ENCODE measurements around the gene TCFL5.

Gene TCFL5

DNA sequence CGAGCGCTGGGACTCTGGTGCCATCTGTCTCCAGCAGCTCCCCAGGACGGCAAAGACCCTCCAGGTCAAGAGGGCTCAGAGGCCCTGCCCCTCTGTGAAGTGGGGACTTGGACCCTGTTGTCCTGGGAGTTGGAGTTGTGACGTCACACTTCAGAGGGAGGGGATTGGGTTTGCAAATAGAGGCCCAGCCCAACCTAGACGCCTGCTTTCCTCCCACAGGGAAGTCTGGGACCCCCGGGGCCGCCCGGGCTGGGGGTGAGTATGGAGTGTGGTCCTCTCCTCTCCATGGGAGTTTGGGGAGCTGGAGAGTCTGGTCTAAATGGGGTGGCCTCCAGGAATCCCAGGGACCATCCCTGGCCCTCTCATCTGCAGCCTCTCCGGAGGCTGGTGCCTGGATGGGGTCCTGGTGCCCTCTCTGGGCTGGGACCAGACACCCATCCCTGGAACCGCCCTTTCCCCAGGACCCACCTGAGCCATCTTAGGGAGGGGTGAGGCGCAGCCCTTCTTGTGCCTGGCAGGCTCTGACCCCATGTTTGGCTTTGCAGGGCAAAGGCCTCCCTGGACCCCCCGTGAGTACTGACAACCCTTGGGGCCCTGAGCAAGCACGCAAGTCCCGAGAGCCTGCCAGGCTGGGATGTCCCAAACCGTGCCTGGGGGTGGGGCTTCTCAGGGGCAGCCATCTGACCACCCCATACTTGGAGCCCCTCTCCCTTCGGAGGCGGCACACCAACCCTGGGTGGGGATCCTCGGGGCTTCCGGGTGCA lies 40.5 kb downstream of the TCFL5 start:
- no peak for ATAC-seq

DNA sequence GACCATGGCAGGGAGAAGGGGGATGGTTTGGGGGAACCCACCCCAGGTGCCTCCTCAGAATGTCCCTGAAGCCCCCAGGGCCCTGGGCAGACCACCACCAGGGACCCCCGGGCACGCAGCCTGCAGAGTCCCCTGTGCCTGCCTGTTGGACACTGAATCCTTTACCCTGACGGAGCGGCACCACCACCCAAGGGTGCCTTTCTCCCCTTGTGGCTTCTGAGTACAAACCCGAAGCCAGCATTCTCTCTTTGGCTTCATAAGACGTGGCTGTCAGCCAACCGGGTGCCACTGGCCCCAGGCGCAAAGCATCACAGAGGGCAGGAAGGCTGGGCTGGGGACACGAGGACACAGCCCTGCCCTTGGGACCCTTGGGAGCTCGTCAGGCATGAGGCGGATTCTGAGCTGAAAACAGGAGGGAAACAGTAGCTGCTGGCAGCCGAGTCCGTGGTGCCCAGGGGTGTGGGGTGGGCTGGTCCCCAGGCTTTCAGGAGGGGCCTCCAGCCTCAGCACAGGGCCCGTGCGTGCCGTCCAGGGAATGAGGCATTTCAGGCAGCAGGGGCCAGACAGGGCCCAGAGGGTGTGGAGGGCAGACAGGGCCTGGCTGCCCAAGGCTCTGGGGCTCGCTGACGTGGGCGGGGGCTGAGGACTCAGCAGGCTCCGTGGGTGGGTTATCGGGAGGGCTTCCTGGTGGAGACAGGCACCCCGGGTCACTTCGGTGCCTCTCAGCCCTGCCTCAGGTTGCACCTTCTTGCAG lies 41.2 kb downstream of the TCFL5 start:
- ATAC-seq, result no peak

DNA sequence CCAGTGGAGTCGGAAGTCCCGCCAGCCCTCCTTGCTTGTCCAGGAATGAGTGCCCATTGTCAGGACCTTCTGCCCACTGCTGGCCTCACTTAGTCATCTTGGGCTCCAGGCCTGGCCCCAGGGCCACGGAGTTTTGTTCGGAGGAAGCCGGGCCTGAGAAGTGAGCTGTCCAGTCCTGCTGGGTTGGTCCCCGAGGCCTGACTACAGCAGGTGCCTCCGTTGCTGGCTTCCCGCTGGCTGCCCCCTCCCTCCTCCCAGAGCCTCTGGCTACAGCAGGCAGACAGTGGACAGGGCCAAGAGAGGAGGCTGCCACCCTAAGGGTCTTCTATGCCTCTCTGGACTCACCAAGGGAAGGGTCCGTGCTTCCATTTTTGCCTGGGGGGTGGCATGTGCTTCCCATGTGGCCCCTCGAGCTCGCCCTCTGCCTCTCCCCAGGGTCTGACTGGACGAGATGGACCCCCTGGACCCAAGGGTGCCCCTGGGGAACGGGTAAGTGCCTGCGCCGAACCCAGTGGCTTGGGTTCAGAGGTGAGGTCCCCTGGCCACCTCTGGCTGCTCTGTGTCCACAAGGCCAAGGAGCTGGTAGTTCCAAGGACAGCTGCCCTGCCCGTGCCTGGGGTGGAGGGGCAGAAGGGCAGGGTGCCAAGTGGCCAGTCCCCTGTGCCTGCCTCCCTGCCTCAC lies 42.0 kb downstream of the TCFL5 start:
- no peak for ATAC-seq

DNA sequence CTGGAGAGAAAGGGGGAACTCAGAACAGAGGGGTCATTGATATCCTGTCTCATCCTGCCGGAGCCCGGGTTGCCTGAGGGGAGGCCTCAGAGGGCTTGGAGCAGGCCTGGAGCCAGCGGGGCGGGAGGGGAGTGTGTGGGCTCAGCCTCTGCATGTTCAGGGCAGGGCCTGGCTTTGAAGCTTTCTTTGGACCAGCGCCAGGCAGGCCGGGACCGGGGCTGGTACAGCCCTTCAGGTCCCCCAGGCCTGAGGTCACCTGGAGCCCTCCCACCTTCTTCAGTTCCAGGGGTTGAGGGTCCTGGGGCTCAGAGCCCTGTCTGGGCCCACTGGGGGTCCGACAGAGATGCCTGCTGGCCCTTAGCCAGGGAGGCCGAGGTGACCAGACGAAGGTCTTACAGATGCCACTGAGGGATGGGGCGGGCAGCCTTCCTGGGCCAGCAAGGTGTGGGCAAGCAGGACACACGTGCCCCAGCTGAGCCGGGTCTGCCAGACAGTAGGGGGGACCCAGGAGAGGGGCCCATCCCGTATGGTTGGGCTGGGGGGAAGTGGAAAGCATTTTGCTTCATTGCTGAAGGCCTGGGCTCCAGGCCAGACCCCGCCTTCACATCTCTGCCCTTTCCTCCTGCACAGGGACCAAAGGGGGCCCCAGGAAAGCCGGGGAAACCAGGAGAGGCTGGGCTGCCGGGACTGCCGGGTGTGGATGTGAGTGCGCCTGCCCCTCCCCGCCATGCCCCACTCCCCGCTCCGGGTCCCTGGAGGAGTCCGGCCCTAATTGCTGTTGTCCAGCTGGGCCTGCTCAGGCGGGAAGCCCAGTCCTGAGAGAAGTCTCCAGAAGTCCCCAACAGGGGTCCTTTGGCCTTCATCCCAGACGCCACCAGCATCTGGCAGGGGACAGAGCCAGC lies 42.8 kb downstream of the TCFL5 start:
- no peak for ATAC-seq

DNA sequence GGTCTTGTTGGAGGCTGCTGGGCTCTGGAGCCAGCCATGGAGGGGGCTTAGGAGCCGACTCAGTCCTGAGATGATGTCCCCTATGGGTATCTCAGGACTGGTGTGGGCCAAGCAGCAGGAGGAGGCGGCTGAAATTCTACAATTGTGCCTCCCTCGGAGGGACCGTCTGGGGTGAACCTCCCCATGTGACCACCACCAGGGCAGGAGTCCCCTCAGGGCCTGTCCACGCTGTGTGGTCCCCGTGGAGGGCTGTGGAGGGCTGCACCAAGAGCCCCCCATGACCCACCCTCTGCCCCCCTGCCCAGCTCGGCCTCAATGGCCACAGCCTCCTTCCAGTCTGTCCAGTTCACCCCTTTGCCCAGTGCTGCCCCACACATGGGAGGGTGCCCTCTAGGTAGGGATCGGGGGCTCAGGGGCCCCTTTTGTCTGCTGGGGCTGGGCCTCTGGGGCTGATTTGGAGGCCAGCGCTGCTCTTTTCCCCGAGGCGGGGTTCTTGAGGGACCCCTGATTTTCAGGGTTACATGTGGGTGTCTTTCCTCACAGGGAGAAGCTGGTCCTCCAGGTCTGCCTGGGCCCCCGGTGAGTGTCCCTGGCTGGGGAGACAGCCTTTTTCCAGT lies 43.5 kb downstream of the TCFL5 start:
- ATAC-seq, result no peak

DNA sequence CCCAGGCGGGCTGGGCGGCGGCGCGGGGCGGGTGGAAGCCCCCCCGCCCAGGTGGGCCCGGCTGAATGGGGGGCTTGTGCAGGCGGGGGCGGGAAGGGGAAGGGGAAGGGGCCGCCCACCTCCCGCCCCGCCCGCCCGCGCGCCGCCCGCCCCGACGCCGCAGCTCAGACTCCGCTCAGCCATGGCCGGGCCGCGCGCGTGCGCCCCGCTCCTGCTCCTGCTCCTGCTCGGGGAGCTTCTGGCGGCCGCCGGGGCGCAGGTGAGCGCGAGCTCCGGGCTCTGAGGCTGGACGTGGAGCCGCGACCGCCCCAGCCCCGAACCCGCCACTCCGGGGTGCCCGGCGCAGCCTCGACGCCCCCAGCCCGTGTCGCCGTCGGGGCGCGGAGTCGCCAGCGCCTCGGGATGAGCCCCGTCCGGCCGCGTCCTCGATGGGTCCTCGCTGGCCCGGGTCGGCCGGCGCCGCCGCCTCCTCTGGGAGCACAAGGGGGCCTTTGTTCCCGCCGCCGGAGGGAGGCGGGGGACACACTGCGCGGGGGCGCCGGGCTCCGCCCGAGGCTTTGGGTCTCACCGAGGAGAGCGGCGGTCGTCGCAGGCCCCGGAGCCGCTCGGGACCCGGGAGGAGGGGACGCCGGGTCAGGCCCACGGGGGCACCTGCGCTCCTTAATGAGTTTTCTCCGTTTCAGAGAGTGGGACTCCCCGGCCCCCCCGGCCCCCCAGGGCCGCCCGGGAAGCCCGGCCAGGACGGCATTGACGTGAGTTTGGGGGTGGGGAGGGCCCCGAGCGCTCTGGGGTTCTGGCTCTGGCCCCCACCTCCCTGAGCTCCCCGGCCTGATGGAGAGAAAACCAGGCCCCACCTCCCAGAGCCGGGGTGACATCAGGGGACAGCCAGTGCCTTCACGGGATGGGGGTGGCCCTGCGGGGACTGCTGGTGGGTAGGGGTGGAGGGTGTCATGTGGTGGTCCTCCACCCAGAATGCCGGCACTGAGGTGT lies 44.4 kb downstream of the TCFL5 start, which contains the start of gene COL9A3:
Gene COL9A3 (plus strand): TSS at position 167 of the 990 bp plus-strand sequence. CDS start 15 bp downstream, at position 182.
- peak; percentile 18 to 29 for ATAC-seq

DNA sequence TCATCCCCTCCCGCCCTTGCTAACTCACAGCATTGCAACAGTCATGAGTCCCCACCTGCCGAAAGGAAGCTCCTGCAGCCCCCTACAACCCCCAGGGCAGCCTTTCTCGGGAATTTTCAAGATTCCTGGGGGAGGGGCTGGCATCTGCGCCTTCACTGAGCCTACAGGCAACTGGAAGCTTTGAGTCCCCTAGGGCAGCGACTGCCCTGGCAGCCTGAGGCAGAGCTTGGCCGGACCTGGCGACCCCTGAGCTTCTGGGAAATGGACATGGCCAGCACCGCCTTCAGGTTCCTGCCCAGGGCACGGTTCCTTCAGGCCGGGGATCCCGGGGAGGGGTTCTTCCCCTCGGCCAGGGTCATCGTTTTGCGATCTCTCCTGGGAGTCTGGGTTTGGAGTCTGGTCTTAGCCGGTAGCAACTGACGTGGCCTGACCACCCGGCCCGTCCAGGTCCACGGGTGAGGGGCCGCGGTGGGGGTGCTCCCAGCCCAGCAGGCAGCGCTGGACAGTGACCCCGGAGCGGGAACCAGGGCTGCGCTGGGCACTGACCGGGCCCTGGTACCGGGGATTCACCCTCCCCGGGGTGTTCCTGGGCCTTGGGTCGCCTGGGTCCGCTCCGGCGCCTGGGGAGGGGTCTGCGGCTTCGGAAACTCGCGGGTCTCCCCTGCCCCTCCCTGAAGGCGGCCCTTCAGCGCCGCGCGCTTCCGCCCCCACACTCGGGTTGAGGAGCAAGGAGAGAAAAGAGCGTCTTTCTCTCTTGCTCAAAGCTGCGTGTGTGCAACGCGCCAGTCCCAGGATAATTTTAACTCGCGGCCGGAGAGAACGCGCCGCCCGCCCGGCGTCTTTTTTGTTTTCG lies 45.4 kb downstream of the TCFL5 start:
- ATAC-seq, result peak; percentile 21 to 22

DNA sequence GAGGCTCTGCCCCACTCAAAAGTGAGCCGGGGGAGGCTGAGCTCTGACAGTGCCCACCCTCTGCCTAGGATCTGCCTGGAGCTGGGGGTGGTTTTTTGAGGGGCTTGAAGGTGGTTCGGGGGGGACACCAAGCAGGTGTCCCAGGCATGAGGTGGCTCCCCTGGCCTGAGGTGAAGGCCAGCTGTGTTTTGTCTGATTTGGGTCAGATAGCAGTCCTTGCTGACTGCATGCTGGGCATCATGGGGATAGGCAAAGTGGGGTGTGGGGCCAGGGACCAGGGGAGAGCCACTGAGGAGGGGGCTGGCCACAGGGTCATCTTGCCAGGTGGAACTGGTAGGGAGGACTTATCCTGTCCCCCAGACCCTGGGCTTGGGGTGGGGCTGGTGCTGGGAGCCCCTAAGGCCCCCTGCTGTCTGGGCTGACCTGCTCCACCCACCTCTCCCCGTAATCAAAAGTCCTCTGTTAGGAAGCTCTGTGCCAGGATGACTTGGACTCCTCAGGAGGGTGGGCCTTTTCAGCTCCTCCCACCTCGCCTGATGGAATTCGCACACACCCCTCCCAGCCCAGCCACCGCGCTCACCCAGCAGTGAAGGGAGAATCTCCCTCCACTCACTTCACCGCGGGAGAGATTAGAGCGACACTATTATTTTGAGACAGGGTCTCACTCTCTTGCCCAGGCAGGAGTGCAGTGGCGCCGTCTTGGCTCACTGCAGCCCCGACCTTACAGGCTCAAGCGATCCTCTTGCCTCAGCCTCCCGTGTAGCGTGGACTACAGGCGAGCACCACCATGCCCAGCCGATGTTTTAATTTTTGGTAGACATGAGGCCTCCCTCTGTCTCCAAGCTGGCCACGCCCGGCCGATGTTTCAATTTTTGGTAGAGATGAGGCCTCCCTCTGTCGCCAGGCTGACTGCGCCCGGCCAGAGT lies 46.3 kb downstream of the TCFL5 start:
- ATAC-seq, result peak in 1 of 2 donors; percentile 22

DNA sequence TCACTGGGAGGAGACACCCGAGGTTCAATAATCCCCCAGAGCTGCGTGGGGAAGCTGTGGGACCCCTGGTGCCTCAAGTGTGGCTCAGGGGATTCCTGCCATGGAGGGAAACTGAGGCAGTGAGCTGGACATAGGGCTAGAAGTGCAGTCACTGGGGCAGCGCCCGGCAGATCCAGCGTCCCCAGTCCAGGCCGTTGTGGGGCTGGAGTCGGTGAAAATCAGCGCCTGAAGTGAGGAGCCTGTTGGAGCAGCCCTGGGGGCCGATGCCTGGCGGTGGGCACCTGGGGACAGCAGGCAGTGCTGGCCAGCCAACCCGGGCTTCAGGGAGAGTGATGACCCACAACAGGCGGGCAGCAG lies 46.9 kb downstream of the TCFL5 start:
- no peak for ATAC-seq

DNA sequence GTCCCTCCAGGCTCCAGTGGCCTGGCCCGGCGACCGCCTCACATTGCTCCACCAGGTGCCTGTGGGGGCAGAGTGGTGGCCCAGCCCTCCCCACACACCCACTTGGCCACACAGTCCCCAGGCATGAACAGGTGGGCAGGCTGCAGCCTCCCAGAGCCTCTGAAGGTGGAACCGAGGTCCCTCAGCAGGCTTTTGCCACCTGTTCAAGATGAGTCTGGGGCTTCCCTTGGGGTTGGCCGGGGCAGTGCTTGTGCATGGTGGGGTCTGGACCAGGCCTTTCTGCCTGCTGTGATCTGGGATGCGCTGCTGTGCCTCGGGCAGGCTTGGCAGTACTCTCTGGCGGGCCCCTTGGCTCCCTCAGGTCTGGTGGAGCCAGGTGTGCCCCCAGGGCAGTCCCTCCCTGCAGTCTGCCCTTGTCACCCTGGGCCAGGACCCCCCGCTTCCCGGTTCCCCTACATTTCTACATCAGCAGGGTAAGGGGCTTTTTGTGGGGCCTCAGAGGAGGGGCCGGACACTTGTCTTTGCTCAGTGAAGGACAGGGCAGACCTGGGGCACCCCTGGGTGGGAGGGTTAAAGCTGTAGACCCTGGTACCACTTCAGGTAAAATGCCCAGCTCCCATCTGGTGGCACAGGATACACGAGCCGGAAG lies 47.4 kb downstream of the TCFL5 start:
- ATAC-seq, result no peak

DNA sequence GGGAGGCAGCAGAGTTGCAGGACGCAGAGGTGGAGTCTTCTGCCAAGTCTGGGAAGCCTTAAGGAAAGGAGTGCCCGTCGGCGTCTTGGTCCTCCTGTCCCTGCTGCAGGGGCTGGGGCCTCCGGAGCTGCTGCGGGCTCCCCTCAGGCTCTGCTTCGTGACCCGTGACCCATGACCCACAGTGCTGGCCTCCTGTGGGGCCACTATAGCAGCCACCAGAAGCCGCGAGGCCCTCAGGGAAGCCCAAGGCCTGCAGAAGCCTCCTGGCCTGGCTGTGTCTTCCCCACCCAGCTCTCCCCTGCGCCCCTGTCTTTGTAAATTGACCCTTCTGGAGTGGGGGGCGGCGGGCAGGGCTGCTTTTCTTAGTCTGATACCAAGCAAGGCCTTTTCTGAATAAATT lies 48.0 kb downstream of the TCFL5 start:
- no peak for ATAC-seq

DNA sequence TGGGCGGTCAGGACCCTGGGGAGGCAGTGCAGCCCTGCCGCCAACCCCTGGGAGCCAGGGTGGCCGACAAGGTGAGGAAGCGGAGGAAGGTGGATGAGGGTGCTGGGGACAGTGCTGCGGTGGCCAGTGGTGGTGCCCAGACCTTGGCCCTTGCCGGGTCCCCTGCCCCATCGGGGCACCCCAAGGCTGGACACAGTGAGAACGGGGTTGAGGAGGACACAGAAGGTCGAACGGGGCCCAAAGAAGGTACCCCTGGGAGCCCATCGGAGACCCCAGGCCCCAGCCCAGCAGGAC lies 48.8 kb downstream of the TCFL5 start:
- ATAC-seq, result no peak

DNA sequence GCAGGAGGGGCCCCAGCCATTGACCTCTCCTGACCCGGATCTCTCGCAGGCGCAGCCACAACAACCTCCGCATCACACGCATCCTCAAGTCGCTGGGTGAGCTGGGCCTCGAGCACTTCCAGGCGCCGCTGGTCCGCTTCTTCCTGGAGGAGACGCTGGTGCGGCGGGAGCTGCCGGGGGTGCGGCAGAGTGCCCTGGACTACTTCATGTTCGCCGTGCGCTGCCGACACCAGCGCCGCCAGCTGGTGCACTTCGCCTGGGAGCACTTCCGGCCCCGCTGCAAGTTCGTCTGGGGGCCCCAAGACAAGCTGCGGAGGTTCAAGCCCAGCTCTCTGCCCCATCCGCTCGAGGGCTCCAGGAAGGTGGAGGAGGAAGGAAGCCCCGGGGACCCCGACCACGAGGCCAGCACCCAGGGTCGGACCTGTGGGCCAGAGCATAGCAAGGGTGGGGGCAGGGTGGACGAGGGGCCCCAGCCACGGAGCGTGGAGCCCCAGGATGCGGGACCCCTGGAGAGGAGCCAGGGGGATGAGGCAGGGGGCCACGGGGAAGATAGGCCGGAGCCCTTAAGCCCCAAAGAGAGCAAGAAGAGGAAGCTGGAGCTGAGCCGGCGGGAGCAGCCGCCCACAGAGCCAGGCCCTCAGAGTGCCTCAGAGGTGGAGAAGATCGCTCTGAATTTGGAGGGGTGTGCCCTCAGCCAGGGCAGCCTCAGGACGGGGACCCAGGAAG lies 49.3 kb downstream of the TCFL5 start:
- no peak for ATAC-seq

DNA sequence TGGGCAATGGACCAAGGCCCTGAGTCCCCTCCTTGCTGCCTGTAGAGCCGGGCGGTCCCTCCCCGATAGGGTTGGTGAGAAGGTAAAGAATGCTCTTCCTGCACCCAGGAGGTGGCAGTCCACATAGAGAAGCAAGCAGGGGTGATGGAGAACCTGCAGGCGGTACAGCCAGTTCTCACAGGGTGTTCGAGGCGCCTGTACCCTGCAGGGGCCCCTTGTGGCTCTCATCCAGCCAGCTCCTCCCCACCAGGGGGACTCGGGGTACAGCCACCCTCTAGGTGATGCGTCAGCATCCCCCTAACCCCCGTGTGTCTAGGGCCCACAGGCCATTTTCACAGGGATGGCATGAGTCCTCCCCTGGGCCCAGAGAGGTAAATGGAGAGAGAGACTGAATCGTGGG lies 49.9 kb downstream of the TCFL5 start:
- no peak for ATAC-seq

DNA sequence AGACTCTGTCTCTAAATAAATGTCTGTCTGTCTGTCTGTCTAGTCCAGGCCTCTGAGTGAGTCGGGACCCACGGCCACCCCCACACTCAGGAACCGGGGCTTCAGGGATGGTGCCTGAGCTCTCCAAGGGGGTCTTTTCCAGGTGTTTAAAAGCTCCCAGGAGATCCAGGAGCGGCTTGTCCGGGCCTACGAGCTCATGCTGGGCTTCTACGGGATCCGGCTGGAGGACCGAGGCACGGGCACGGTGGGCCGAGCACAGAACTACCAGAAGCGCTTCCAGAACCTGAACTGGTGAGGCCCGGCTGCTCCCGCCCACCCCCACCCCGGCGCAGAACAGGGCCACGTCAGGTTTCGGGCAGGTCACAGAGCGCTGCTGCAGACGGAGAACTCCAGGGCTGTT lies 50.3 kb downstream of the TCFL5 start:
- ATAC-seq, result no peak

DNA sequence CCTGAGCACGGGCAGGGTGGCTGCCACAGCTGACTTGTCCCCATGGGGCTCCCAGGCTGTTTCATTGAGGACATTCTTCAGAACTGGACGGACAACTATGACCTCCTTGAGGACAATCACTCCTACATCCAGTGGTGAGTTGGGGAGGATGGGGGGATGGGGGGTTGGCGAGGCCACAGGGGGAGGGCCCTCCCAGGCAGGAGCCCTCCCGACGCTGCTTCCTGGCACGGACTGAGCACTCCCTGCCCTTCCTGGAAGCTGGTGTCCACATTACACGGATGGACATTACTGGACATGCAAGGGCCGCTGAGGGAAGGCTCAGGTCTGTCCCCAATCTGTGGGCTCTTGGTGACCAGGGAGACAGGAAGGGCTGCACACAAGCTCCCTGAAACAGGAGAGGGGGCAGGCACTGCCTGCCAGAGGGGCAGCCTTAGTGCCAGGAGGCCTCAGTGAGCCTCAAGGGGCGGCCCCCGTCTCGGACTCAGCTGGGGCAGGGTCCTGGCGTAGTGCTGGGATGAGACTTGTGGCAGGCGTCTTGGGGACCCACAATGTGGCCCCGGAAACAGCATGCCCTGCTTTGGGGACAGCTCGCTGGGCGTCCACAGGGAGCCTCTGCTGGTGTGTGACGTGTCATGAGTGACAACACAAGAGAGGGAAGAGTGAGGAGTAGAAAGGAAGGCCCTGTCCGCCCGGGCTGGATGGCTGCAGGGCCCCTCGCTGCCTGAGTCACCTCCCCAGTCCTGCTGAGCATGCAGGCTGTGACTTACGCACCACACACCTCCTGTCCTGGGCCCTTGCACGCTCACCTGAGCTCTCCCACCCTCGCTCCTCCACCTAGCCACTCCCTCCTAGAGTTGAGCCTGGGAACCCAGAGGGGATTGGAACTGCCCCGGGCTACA lies 51.8 kb downstream of the TCFL5 start:
- ATAC-seq, result no peak
